HepG2 (cell line): ENCODE measurements around the gene SLC2A10. TPM values are rescaled to one million over a fixed set of nuclear protein-coding genes. Genes with fewer than 3 reads are reported as not detected.

Source experiments
- CBX2 ChIP-seq, 2 experiments: fragments of 200-600 bp in 1 of 2; sonication (generic); formaldehyde crosslinking in 1 of 2; IDR thresholded peaks; 2 replicates each; pipeline versions ENCODE4 v1.7.0 to v1.8.1; 2018 to 2022; ENCODE audit warnings: low read depth in 2 of 2, low read length in 1 of 2, mild to moderate bottlenecking in 1 of 2, missing genetic modification reagents in 1 of 2
- CC2D1A ChIP-seq: sonication (generic); formaldehyde crosslinking; IDR thresholded peaks from 2 replicates; pipeline ENCODE4 v1.8.1; 2023; ENCODE audit warnings: mild to moderate bottlenecking, missing genetic modification reagents
- CREB1 ChIP-seq, 2 experiments: fragments of 450-650 bp in 1 of 2; IDR thresholded peaks; 2 replicates each; pipeline ENCODE4 v1.6.1; 2016 to 2017; ENCODE audit warnings: control low read depth in 1 of 2, mild to moderate bottlenecking in 1 of 2, missing compliant biosample characterization in 1 of 2, missing genetic modification characterization in 1 of 2
- EP300 ChIP-seq, 3 experiments: sonication (generic) in 1 of 3; formaldehyde crosslinking in 1 of 3; IDR thresholded peaks; 2 replicates each; pipeline versions ENCODE4 v1.5.1 to v1.6.1; 2011 to 2020; ENCODE audit warnings: low read depth in 2 of 3, low read length in 2 of 3, borderline replicate concordance in 1 of 3, improper control_type of control experiment in 1 of 3, mild to moderate bottlenecking in 1 of 3, missing genetic modification reagents in 1 of 3, moderate library complexity in 1 of 3
- FOXK1 ChIP-seq: sonication (generic); formaldehyde crosslinking; IDR thresholded peaks from 2 replicates; pipeline ENCODE4 v1.4.0; 2020; ENCODE audit warnings: low read depth, missing genetic modification reagents, borderline replicate concordance
- GZF1 ChIP-seq: sonication (generic); formaldehyde crosslinking; IDR thresholded peaks from 2 replicates; pipeline ENCODE4 v1.5.1; 2020; ENCODE audit warnings: mild to moderate bottlenecking, missing genetic modification reagents
- HOXA3 ChIP-seq: sonication (generic); formaldehyde crosslinking; IDR thresholded peaks from 2 replicates; pipeline ENCODE4 v1.5.0; 2020; ENCODE audit warnings: missing genetic modification reagents
- IRF2 ChIP-seq: IDR thresholded peaks from 2 replicates; pipeline ENCODE4 v1.6.1; 2018; ENCODE audit warnings: missing genetic modification reagents, missing compliant biosample characterization
- MLLT10 ChIP-seq: sonication (generic); formaldehyde crosslinking; IDR thresholded peaks from 2 replicates; pipeline ENCODE4 v1.4.0; 2020; ENCODE audit warnings: missing genetic modification reagents
- MZF1 ChIP-seq: sonication (generic); formaldehyde crosslinking; IDR thresholded peaks from 2 replicates; pipeline ENCODE4 v1.8.1; 2023; ENCODE audit warnings: mild to moderate bottlenecking, missing genetic modification reagents, borderline replicate concordance
- NFIC ChIP-seq: IDR thresholded peaks from 2 replicates; pipeline ENCODE4 v1.6.1; 2012; ENCODE audit warnings: mild to moderate bottlenecking, low read length, inconsistent platforms
- PCBP1 ChIP-seq: fragments of 200-400 bp; formaldehyde crosslinking; IDR thresholded peaks from 2 replicates; pipeline ENCODE4 v1.6.1; 2017; ENCODE audit warnings: mild to moderate bottlenecking, low read depth, low read length, borderline replicate concordance
- TMF1 ChIP-seq: sonication (generic); formaldehyde crosslinking; IDR thresholded peaks from 2 replicates; pipeline ENCODE4 v1.8.1; 2022; ENCODE audit warnings: low read depth, missing genetic modification reagents
- U2AF2 ChIP-seq: fragments of 200-400 bp; formaldehyde crosslinking; IDR thresholded peaks from 2 replicates; pipeline ENCODE4 v1.6.1; 2017; ENCODE audit warnings: low read depth, mild to moderate bottlenecking, low read length
- XBP1 ChIP-seq: sonication (generic); formaldehyde crosslinking; IDR thresholded peaks from 2 replicates; pipeline ENCODE4 v1.5.0; 2020; ENCODE audit warnings: missing genetic modification reagents
- ZFAT ChIP-seq: sonication (generic); formaldehyde crosslinking; conservative IDR thresholded peaks from 2 replicates; pipeline ENCODE4 v1.8.1; 2023; ENCODE audit warnings: missing genetic modification reagents, inconsistent platforms
- ZMYM3 ChIP-seq: sonication (generic); formaldehyde crosslinking; IDR thresholded peaks from 2 replicates; pipeline ENCODE4 v1.5.1; 2020; ENCODE audit warnings: mild to moderate bottlenecking, missing genetic modification reagents
- ZNF136 ChIP-seq: sonication (generic); formaldehyde crosslinking; IDR thresholded peaks from 2 replicates; pipeline ENCODE4 v1.8.1; 2022; ENCODE audit warnings: low read depth, mild to moderate bottlenecking, moderate library complexity, missing genetic modification reagents
- ZNF235 ChIP-seq: sonication (generic); formaldehyde crosslinking; IDR thresholded peaks from 2 replicates; pipeline ENCODE4 v1.8.1; 2023; ENCODE audit warnings: mild to moderate bottlenecking, missing genetic modification reagents, borderline replicate concordance
- ZNF430 ChIP-seq: sonication (generic); formaldehyde crosslinking; IDR thresholded peaks from 2 replicates; pipeline ENCODE4 v1.9.0; 2021; ENCODE audit warnings: mild to moderate bottlenecking, missing genetic modification reagents
- ZNF605 ChIP-seq: sonication (generic); formaldehyde crosslinking; IDR thresholded peaks from 2 replicates; pipeline ENCODE4 v1.8.0; 2022; ENCODE audit warnings: mild to moderate bottlenecking, missing genetic modification reagents
- ZNF615 ChIP-seq: sonication (generic); formaldehyde crosslinking; IDR thresholded peaks from 2 replicates; pipeline ENCODE4 v1.5.0; 2020; ENCODE audit warnings: mild to moderate bottlenecking, missing genetic modification reagents, borderline replicate concordance
- polyA plus RNA-seq, 8 experiments: library from polyadenylated mRNA; depleted of rRNA in 3 of 8; stranded (reverse) in 7 of 8; unstranded in 1 of 8; fragments of >200 nt; fragmentation: Illumina TruSeq in 4 of 8; extraction: Trizol in 4 of 8; gene quantifications; 2 replicates each; pipeline versions ENCODE4 v1.2.1 to v1.2.3, GENCODE V29; 2011 to 2016; ENCODE audit warnings: low read depth in 4 of 8, missing spikeins in 1 of 8, mixed read lengths in 1 of 8; ENCODE audit not compliant: insufficient read depth in 1 of 8
- total RNA-seq, 5 experiments: library from RNA; depleted of rRNA; stranded (reverse); fragments of >200 nt; fragmentation: Illumina TruSeq; extraction: Trizol; gene quantifications; 2 replicates each; pipeline ENCODE4 v1.2.3, GENCODE V29; 2016; ENCODE audit warnings: low read depth in 1 of 5
- TF ChIP-seq, protein P1 (sequence below): IDR thresholded peaks from 2 replicates; pipeline ENCODE4 v1.6.1; 2016; ENCODE audit warnings: missing biosample characterization, missing genetic modification reagents, low read depth
- TF ChIP-seq, protein P2 (sequence below): sonication (generic); formaldehyde crosslinking; conservative IDR thresholded peaks from 2 replicates; pipeline ENCODE4 v1.8.0; 2022; ENCODE audit warnings: missing genetic modification reagents
- TF ChIP-seq, protein P3 (sequence below): sonication (generic); formaldehyde crosslinking; IDR thresholded peaks from 2 replicates; pipeline ENCODE4 v1.4.0; 2020; ENCODE audit warnings: mild to moderate bottlenecking, missing genetic modification reagents

SLC2A10 gene
- total and polyA plus RNA-seq, 2 of the 13 experiments (the other 11 are each of a cell fraction or from before 2014, with no cell fraction given) = 16.0 to 18.4 TPM

DNA sequence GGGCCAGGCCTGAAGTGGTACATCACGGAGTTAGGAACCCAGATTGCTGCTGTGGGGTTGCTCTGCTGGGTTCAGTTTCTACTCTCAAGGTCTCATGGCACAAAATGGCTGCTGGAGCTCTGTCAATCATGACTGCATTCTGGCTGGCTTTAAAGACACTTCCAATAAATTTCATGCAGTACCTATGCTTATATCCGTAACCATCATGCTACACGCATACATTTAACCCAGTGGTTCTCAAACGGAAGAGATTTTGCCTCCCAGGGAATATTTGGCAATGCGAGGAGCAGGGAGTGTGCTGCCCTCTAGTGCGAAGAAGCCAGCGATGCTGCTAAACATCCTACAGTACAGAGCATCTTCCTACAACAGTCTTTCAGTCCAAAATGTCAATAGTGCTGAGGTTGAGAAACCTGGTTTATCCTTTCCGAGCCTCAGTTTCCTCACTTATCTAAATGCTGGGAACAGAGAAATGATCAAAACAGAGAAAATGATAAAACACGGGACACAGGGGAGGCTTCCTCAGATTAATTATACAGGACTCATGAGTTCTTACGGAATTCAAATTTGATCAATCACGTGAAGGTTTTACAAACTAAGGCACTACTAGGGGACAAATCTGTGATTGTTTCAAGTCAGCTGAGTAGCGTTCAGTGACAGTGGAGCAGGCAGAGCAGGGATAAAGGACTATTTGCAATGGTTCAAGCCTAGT lies 9.6 kb upstream of the SLC2A10 start (continued):
- TF ChIP-seq, protein P1, sequence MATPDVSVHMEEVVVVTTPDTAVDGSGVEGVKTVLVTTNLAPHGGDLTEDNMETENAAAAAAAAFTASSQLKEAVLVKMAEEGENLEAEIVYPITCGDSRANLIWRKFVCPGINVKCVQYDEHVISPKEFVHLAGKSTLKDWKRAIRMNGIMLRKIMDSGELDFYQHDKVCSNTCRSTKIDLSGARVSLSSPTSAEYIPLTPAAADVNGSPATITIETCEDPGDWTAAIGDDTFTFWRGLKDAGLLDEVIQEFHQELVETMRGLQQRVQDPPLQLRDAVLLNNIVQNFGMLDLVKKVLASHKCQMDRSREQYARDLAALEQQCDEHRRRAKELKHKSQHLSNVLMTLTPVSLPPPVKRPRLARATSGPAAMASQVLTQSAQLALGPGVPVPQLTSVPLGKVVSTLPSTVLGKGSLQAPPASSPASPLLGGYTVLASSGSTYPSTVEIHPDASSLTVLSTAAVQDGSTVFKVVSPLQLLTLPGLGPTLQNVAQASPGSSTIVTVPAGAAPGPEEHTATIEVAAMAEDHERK (CRISPR knock-in tag) = no peak
- TF ChIP-seq CREB1 (IDR thresholded peaks at IDR 0.05) = no peak
- no peak for TF ChIP-seq CREB1 (CRISPR knock-in tag; IDR thresholded peaks at IDR 0.05)
- no peak for TF ChIP-seq EP300 (IDR thresholded peaks at IDR 0.05; ENCODE audit: low read depth in 2 of 2, low read length in 2 of 2)
- TF ChIP-seq EP300 (CRISPR knock-in tag; IDR thresholded peaks at IDR 0.05; ENCODE audit: borderline replicate concordance) = peak; percentile 35; the same call in 1 of the 2 replicates
- TF ChIP-seq XBP1 (CRISPR knock-in tag) = no peak
- TF ChIP-seq ZNF615 (CRISPR knock-in tag) = no peak
- peak; percentile 76; the same call in 1 of the 2 replicates for TF ChIP-seq ZNF136 (CRISPR knock-in tag)
- no peak for TF ChIP-seq NFIC
- TF ChIP-seq TMF1 (CRISPR knock-in tag) = no peak
- no peak for TF ChIP-seq U2AF2
- TF ChIP-seq, protein P2, sequence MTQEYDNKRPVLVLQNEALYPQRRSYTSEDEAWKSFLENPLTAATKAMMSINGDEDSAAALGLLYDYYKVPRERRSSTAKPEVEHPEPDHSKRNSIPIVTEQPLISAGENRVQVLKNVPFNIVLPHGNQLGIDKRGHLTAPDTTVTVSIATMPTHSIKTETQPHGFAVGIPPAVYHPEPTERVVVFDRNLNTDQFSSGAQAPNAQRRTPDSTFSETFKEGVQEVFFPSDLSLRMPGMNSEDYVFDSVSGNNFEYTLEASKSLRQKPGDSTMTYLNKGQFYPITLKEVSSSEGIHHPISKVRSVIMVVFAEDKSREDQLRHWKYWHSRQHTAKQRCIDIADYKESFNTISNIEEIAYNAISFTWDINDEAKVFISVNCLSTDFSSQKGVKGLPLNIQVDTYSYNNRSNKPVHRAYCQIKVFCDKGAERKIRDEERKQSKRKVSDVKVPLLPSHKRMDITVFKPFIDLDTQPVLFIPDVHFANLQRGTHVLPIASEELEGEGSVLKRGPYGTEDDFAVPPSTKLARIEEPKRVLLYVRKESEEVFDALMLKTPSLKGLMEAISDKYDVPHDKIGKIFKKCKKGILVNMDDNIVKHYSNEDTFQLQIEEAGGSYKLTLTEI (CRISPR knock-in tag) = no peak
- no peak for TF ChIP-seq CBX2 (IDR thresholded peaks at IDR 0.05; ENCODE audit: low read depth, low read length)
- no peak for TF ChIP-seq CBX2 (CRISPR knock-in tag; IDR thresholded peaks at IDR 0.05; ENCODE audit: low read depth)
- TF ChIP-seq CC2D1A (CRISPR knock-in tag) = no peak
- TF ChIP-seq MLLT10 (CRISPR knock-in tag) = no peak
- TF ChIP-seq, protein P3, sequence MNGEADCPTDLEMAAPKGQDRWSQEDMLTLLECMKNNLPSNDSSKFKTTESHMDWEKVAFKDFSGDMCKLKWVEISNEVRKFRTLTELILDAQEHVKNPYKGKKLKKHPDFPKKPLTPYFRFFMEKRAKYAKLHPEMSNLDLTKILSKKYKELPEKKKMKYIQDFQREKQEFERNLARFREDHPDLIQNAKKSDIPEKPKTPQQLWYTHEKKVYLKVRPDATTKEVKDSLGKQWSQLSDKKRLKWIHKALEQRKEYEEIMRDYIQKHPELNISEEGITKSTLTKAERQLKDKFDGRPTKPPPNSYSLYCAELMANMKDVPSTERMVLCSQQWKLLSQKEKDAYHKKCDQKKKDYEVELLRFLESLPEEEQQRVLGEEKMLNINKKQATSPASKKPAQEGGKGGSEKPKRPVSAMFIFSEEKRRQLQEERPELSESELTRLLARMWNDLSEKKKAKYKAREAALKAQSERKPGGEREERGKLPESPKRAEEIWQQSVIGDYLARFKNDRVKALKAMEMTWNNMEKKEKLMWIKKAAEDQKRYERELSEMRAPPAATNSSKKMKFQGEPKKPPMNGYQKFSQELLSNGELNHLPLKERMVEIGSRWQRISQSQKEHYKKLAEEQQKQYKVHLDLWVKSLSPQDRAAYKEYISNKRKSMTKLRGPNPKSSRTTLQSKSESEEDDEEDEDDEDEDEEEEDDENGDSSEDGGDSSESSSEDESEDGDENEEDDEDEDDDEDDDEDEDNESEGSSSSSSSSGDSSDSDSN = no peak
- TF ChIP-seq HOXA3 = 0 out of 2 replicates have a peak, but pooled peaks have one; percentile 17
- no peak for TF ChIP-seq IRF2 (CRISPR knock-in tag)
- TF ChIP-seq ZNF605 (CRISPR knock-in tag) = peak; percentile 44
- TF ChIP-seq GZF1 = no peak
- peak; percentile 99 for TF ChIP-seq ZMYM3 (CRISPR knock-in tag)
- no peak for TF ChIP-seq ZNF235 (CRISPR knock-in tag)
- TF ChIP-seq ZFAT (CRISPR knock-in tag) = no peak
- TF ChIP-seq MZF1 (CRISPR knock-in tag) = no peak
- TF ChIP-seq PCBP1 = no peak
- TF ChIP-seq FOXK1 = no peak
- TF ChIP-seq ZNF430 = no peak
